Neural progenitor cell (in vitro differentiated cells): ENCODE measurements around the gene CRYGN.

Experiments
- CTCF ChIP-seq: fragments of 200-600 bp; sonication (generic); IDR thresholded peaks from 2 replicates; pipeline ENCODE4 v1.5.1; 2017; ENCODE audit warnings: antibody characterized with exemption, mild to moderate bottlenecking
- EZH2 ChIP-seq: fragments of 200-600 bp; sonication (generic); IDR thresholded peaks from 2 replicates; pipeline ENCODE4 v1.6.1; 2017; ENCODE audit warnings: antibody characterized with exemption, mild to moderate bottlenecking, moderate library complexity

GRCh38 chr7:151465169-151465568 is 25.2 kb upstream of the CRYGN start:
- TF ChIP-seq EZH2 (no peak), CTCF (no peak)
